H1 (cell line): ENCODE measurements around the gene GIPR. TPM values are rescaled to one million over a fixed set of nuclear protein-coding genes. Genes with fewer than 3 reads are reported as not detected.

ENCODE experiments used
- CTCF ChIA-PET: fragments of 300-600 bp; sonication (Branson Sonifier 250); formaldehyde crosslinking; loops from one replicate; lab custom pipeline; 2021; ENCODE audit not compliant: partially characterized antibody; lab: Charles Lee
- POLR2A ChIA-PET: fragments of 300-600 bp; sonication (Branson Sonifier 250); formaldehyde crosslinking; loops from one replicate; lab custom pipeline; 2021; ENCODE audit warnings: inconsistent platforms; ENCODE audit not compliant: partially characterized antibody; lab: Charles Lee
- DNase-seq, 2 experiments: peaks; one replicate each; pipeline versions ENCODE4 v3.0.0 to v3.0.0-alpha.2; 2010 to 2022; ENCODE audit warnings: low spot score in 2 of 2, low read depth in 1 of 2, mixed read lengths in 1 of 2
- FAIRE-seq: peaks from 2 replicates; lab custom pipeline; 2011; peaks lifted over from hg19 to GRCh38; lab: Jason Lieb, UNC
- H2AFZ ChIP-seq: 2 replicates; pipeline ENCODE4 v1.8.1; 2012; ENCODE audit warnings: low read length, inconsistent platforms
- H2AK5ac ChIP-seq: 2 replicates; pipeline ENCODE4 v1.6.1; 2013; ENCODE audit warnings: low read depth, low read length
- H2BK120ac ChIP-seq: replicated peaks from 2 replicates; pipeline ENCODE3; 2013; ENCODE audit warnings: low read depth, low read length, inconsistent platforms
- H2BK12ac ChIP-seq: 2 replicates; pipeline ENCODE4 v1.6.1; 2013; ENCODE audit warnings: low read depth, low read length
- H2BK15ac ChIP-seq: 2 replicates; pipeline ENCODE4 v1.6.1; 2013; ENCODE audit warnings: low read length
- H2BK20ac ChIP-seq: 2 replicates; pipeline ENCODE4 v1.6.1; 2013; ENCODE audit warnings: low read length
- H2BK5ac ChIP-seq: 2 replicates; pipeline ENCODE4 v1.6.1; 2013; ENCODE audit warnings: low read depth, low read length
- H3K14ac ChIP-seq: 2 replicates; pipeline ENCODE4 v1.6.1; 2013; ENCODE audit warnings: inconsistent platforms; ENCODE audit not compliant: insufficient read length
- H3K18ac ChIP-seq: 2 replicates; pipeline ENCODE4 v1.6.1; 2013; ENCODE audit warnings: low read length; ENCODE audit errors: extremely low read depth
- H3K23ac ChIP-seq: 2 replicates; pipeline ENCODE4 v1.6.1; 2013; ENCODE audit warnings: inconsistent platforms; ENCODE audit not compliant: insufficient read length
- H3K23me2 ChIP-seq: 2 replicates; pipeline ENCODE4 v1.6.1; 2013; ENCODE audit warnings: low read depth, low read length
- H3K27ac ChIP-seq: 2 replicates; pipeline ENCODE4 v1.6.1; 2011; ENCODE audit warnings: low read depth, low read length, inconsistent platforms
- H3K27me3 ChIP-seq, 4 experiments: replicated peaks in 1 of 4; 1 replicate in 1 of 4; 2 replicates in 3 of 4; pipeline versions ENCODE4 v1.6.1 to v1.8.1; 2011 to 2013; ENCODE audit warnings: low read length in 3 of 4, mild to moderate bottlenecking in 3 of 4, inconsistent platforms in 2 of 4, mixed read lengths in 2 of 4, moderate library complexity in 1 of 4; ENCODE audit not compliant: control insufficient read depth in 3 of 4, insufficient read depth in 3 of 4; ENCODE audit errors: extremely low read depth in 1 of 4
- H3K36me3 ChIP-seq, 4 experiments: 2 replicates each; pipeline versions ENCODE4 v1.6.1 to v1.8.1; 2011 to 2013; ENCODE audit warnings: mild to moderate bottlenecking in 4 of 4, low read length in 3 of 4, moderate library complexity in 2 of 4, control low read depth in 1 of 4, inconsistent platforms in 1 of 4; ENCODE audit not compliant: insufficient read depth in 4 of 4, control insufficient read depth in 2 of 4
- H3K4ac ChIP-seq: replicated peaks from 2 replicates; pipeline ENCODE3; 2013; ENCODE audit warnings: low read length, low read depth, mixed read lengths, inconsistent platforms; ENCODE audit not compliant: insufficient read length
- H3K4me1 ChIP-seq, 4 experiments: replicated peaks in 1 of 4; 1 replicate in 1 of 4; 2 replicates in 3 of 4; pipeline versions ENCODE4 v1.6.1 to v1.8.1; 2011 to 2013; ENCODE audit warnings: low read length in 3 of 4, inconsistent platforms in 2 of 4, mixed read lengths in 1 of 4; ENCODE audit not compliant: insufficient read depth in 4 of 4, control insufficient read depth in 3 of 4
- H3K4me2 ChIP-seq, 2 experiments: 2 replicates each; pipeline versions ENCODE4 v1.6.1 to v1.8.1; 2011 to 2013; ENCODE audit warnings: low read depth in 2 of 2, low read length in 2 of 2, control low read depth in 1 of 2, inconsistent platforms in 1 of 2, mild to moderate bottlenecking in 1 of 2; ENCODE audit not compliant: insufficient read depth in 1 of 2
- H3K4me3 ChIP-seq, 4 experiments: fragments of 200-600, 300-600 bp in 1 of 4; sonication (generic), shearing (Covaris generic), sonication (Bioruptor Twin) in 1 of 4; 2 replicates each; pipeline versions ENCODE4 v1.5.1 to v1.8.1; 2011 to 2016; ENCODE audit warnings: low read length in 4 of 4, low read depth in 3 of 4, control low read depth in 2 of 4, inconsistent platforms in 2 of 4, mild to moderate bottlenecking in 2 of 4, mixed read lengths in 1 of 4, moderate library complexity in 1 of 4; ENCODE audit not compliant: insufficient read depth in 2 of 4; ENCODE audit errors: extremely low read depth in 1 of 4
- H3K56ac ChIP-seq: replicated peaks from 2 replicates; pipeline ENCODE3; 2013; ENCODE audit warnings: low read depth, mild to moderate bottlenecking, mixed read lengths, low read length, inconsistent platforms; ENCODE audit not compliant: insufficient read length
- H3K79me1 ChIP-seq: 2 replicates; pipeline ENCODE4 v1.6.1; 2013; ENCODE audit warnings: low read depth, low read length, control low read depth
- H3K79me2 ChIP-seq, 2 experiments: 2 replicates each; pipeline versions ENCODE4 v1.6.1 to v1.8.1; 2012 to 2013; ENCODE audit warnings: low read length in 2 of 2, mild to moderate bottlenecking in 2 of 2, inconsistent platforms in 1 of 2; ENCODE audit not compliant: insufficient read depth in 2 of 2, control insufficient read depth in 1 of 2
- H3K9ac ChIP-seq, 4 experiments: replicated peaks in 1 of 4; 1 replicate in 1 of 4; 2 replicates in 3 of 4; pipeline versions ENCODE4 v1.6.1 to v1.8.1; 2011 to 2013; ENCODE audit warnings: low read depth in 3 of 4, low read length in 3 of 4, control low read depth in 2 of 4, mild to moderate bottlenecking in 2 of 4, moderate library complexity in 2 of 4, inconsistent platforms in 1 of 4; ENCODE audit errors: extremely low read depth in 1 of 4
- H3K9me3 ChIP-seq, 2 experiments: 2 replicates each; pipeline versions ENCODE4 v1.6.1 to v1.8.1; 2012 to 2013; ENCODE audit warnings: mild to moderate bottlenecking in 2 of 2, moderate library complexity in 2 of 2, control low read depth in 1 of 2, inconsistent platforms in 1 of 2, low read depth in 1 of 2, low read length in 1 of 2, mixed read lengths in 1 of 2; ENCODE audit not compliant: insufficient read depth in 2 of 2
- H4K20me1 ChIP-seq, 2 experiments: replicated peaks in 1 of 2; 2 replicates each; pipeline versions ENCODE3 to v1.8.1; 2011 to 2013; ENCODE audit warnings: inconsistent platforms in 2 of 2, low read length in 2 of 2, mild to moderate bottlenecking in 1 of 2; ENCODE audit not compliant: insufficient read depth in 2 of 2, control insufficient read depth in 1 of 2
- H4K5ac ChIP-seq: 2 replicates; pipeline ENCODE4 v1.6.1; 2013; ENCODE audit warnings: low read length, low read depth, mixed read lengths, inconsistent platforms; ENCODE audit not compliant: insufficient read length
- H4K8ac ChIP-seq: 2 replicates; pipeline ENCODE4 v1.8.0; 2013; ENCODE audit warnings: mild to moderate bottlenecking, moderate library complexity, low read length, inconsistent platforms; ENCODE audit not compliant: insufficient read depth; ENCODE audit errors: extremely low read depth
- H4K91ac ChIP-seq: replicated peaks from 2 replicates; pipeline ENCODE3; 2013; ENCODE audit warnings: low read length, mixed read lengths, inconsistent platforms; ENCODE audit not compliant: insufficient read length
- CBX5 ChIP-seq: fragments of 300-800, 300-1000 bp; sonication (generic); IDR thresholded peaks from 2 replicates; pipeline ENCODE4 v1.7.1; 2016; ENCODE audit warnings: antibody characterized with exemption, low read length, low read depth
- EP300 ChIP-seq, 2 experiments: IDR thresholded peaks; 1 replicate in 1 of 2; 2 replicates in 1 of 2; pipeline ENCODE4 v1.6.1; 2011 to 2012; ENCODE audit warnings: low read depth in 2 of 2, low read length in 2 of 2, mild to moderate bottlenecking in 2 of 2, borderline replicate concordance in 1 of 2, inconsistent platforms in 1 of 2, moderate library complexity in 1 of 2
- HDAC6 ChIP-seq: IDR thresholded peaks from one replicate; pipeline ENCODE4 v1.7.1; 2012; ENCODE audit warnings: low read depth, mild to moderate bottlenecking, inconsistent platforms, low read length, moderate library complexity
- POLR2A ChIP-seq, 2 experiments: IDR thresholded peaks; 1 replicate in 1 of 2; 2 replicates in 1 of 2; pipeline ENCODE4 v1.6.1; 2011; ENCODE audit warnings: low read depth in 2 of 2, low read length in 2 of 2, mild to moderate bottlenecking in 2 of 2; ENCODE audit errors: control extremely low read depth in 1 of 2
- POLR2AphosphoS5 ChIP-seq: IDR thresholded peaks from 2 replicates; pipeline ENCODE4 v1.6.1; 2011; ENCODE audit warnings: low read depth, low read length
- RBBP5 ChIP-seq: IDR thresholded peaks from 2 replicates; pipeline ENCODE4 v1.7.1; 2012; ENCODE audit warnings: low read depth, mild to moderate bottlenecking, inconsistent platforms, low read length, moderate library complexity, borderline replicate concordance
- SAP30 ChIP-seq: fragments of 300-600 bp; sonication (generic); IDR thresholded peaks from 2 replicates; pipeline ENCODE4 v1.7.1; 2012; ENCODE audit warnings: low read length, moderate library complexity, mild to moderate bottlenecking, inconsistent platforms; ENCODE audit not compliant: insufficient read depth, insufficient replicate concordance
- SIN3A ChIP-seq, 2 experiments: IDR thresholded peaks in 1 of 2; conservative IDR thresholded peaks in 1 of 2; 2 replicates each; pipeline ENCODE4 v1.6.1; 2011 to 2012; ENCODE audit warnings: low read length in 2 of 2, improper control_type of control experiment in 1 of 2, low read depth in 1 of 2, mild to moderate bottlenecking in 1 of 2
- SIX5 ChIP-seq: IDR thresholded peaks from 2 replicates; pipeline ENCODE4 v1.6.1; 2011; ENCODE audit warnings: mild to moderate bottlenecking, low read depth, low read length
- SP4 ChIP-seq: IDR thresholded peaks from 2 replicates; pipeline ENCODE4 v1.6.1; 2012; ENCODE audit warnings: low read length, inconsistent platforms
- TBP ChIP-seq: IDR thresholded peaks from 2 replicates; pipeline ENCODE4 v1.6.1; 2011; ENCODE audit warnings: low read depth, low read length, improper control_type of control experiment
- WGBS, 2 experiments: shearing (Covaris generic) in 1 of 2; methylation state at CpG; one replicate each; pipeline versions ENCODE4 v1.1.6 to v1.1.7; 2013 to 2015; ENCODE audit warnings: low lambda C conversion rate in 2 of 2, mixed read lengths in 2 of 2, inconsistent platforms in 1 of 2, low coverage in 1 of 2, missing lambda C conversion rate in 1 of 2; ENCODE audit not compliant: insufficient replicate concordance in 2 of 2, insufficient coverage in 1 of 2, insufficient read length in 1 of 2; ENCODE audit errors: extremely low coverage in 1 of 2, missing lambda C conversion rate in 1 of 2; 5-methylcytosine and 5-hydroxymethylcytosine counted together
- polyA plus RNA-seq, 7 experiments: library from polyadenylated mRNA; depleted of rRNA in 3 of 7; stranded (reverse) in 5 of 7; unstranded in 2 of 7; fragments of >200 nt in 5 of 7; fragments of 200-250 nt in 2 of 7; gene quantifications; 1 replicate in 5 of 7; 2 replicates in 1 of 7; 4 replicates in 1 of 7; pipeline versions ENCODE4 v1.2.1 to v1.2.3, GENCODE V29; 2011 to 2013; ENCODE audit warnings: missing spikeins in 2 of 7, mixed read lengths in 2 of 7
- total RNA-seq: library from RNA; stranded (reverse); fragmentation: NEBNext Ultra II Directional; extraction: Animal tissue kit (Norgen Biotek cat#: 25700); gene quantifications from 2 replicates; pipeline ENCODE4 v1.2.1, GENCODE V29; 2021

Gene GIPR
- total and polyA plus RNA-seq, 2 of the 8 experiments (the other 6 are each of a cell fraction or from before 2014, with no cell fraction given) = 0.42 to 1.3 TPM

DNA sequence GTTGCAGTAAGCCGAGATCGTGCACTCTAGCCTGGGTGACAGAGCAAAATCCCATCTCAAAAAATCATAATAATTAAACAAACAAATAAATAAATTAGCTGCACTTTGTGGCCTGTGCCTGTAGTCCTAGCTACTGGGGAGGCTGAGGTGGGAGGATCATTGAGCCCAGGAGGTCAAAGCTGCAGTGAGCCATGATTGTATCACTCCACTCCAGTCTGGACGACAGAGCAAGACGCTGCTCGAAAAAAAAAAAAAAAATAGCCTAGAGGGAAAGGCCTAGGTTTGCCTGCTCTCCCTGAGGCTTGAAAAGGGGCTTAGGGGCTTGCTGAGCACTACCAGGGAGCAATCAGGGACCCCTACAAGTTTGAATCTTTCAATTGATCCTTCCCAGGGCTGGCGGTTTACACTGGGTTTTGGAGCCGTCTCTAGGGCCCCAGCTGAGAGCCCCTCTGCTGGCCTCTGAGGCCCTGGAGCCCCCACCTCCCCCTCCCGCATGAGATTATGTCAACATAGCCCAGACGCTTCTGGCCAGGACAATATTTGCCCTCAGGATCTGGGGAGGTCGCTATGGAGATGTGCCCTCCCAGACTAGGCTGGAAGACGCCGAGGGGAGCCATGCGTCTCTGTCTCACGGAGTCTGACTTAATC lies 10.4 kb upstream of the GIPR start:
- Histone ChIP-seq H3K27me3 (no peaks in the 10 kb centered on the region), H3K36me3 (no peaks in the 10 kb centered on the region), H2AFZ (peak overlapping the region; percentile 70; the same call in 1 of the 2 replicates), H3K23ac (no peak overlapping the region), H3K4me1 (peaks cover 0 to 4% (median 2%) of the 10 kb centered on the region in 4 experiments; a peak in 3 of 7 replicates), H3K27ac (no peak overlapping the region), H3K4me3 (no peak overlapping the region), H3K18ac (no peak overlapping the region; the same call in 1 of the 2 replicates), H2AK5ac (no peak overlapping the region), H3K9me3 (no peaks in the 10 kb centered on the region), H2BK20ac (no peak overlapping the region), H4K8ac (no peak overlapping the region), H2BK120ac (no peak overlapping the region), H4K20me1 (no peaks in the 10 kb centered on the region), H2BK12ac (0 out of 2 replicates have a peak overlapping the region, but pooled peaks have one; percentile 50), H3K14ac (no peak overlapping the region), H3K79me2 (no peaks in the 10 kb centered on the region), H3K9ac (no peak overlapping the region), H4K5ac (no peak overlapping the region), H3K23me2 (no peaks in the 10 kb centered on the region), H2BK15ac (no peak overlapping the region), H3K79me1 (no peaks in the 10 kb centered on the region), H3K4ac (no peak overlapping the region), H3K56ac (no peak overlapping the region), H4K91ac (no peak overlapping the region), H2BK5ac (no peak overlapping the region), H3K4me2 (no peak overlapping the region)
- WGBS, 2 experiments = 70% methylated on average over 11 of the region's 14 CpGs; no CpG with 5 or more reads in 1 of the 2 experiments
- DNase-seq (no peak), FAIRE-seq (no peak)
- POLR2A ChIA-PET = interaction anchor here (0.7 kb wide), 1 partner anchor 13 kb away, joined by 3 read pairs; no protein-coding TSS in a partner anchor
- CTCF ChIA-PET = interaction anchor here (0.6 to 1.3 kb wide), 6 partner anchors 9 to 240 kb away, joined by 3 to 6 read pairs (median 4); no protein-coding TSS in a partner anchor
- TF ChIP-seq RBBP5 (no peak), HDAC6 (no peak), EP300 (IDR thresholded peaks at IDR 0.05; ENCODE audit: borderline replicate concordance in 1 of 2, low read depth in 2 of 2, low read length in 2 of 2) (no peak), SIX5 (no peak), SAP30 (no peak), SIN3A (conservative IDR thresholded peaks at IDR 0.05 in 1 of 2, IDR thresholded peaks at IDR 0.05 in 1 of 2; ENCODE audit: low read depth in 1 of 2, low read length in 2 of 2) (no peak), POLR2A (IDR thresholded peaks at IDR 0.05; ENCODE audit: control extremely low read depth in 1 of 2, low read depth in 2 of 2, low read length in 2 of 2) (no peak), POLR2AphosphoS5 (no peak), CBX5 (no peak), SP4 (no peak), TBP (no peak)
